CD4-positive, alpha-beta T cell (primary cell): Measurements from ENCODE around the gene RETREG1. TPM values are rescaled to one million over a fixed set of nuclear protein-coding genes. Genes with fewer than 3 reads are reported as not detected.

Experiments used
- ATAC-seq: fragments of 200-7000 bp; cut with Tn5 transposase; one replicate; pipeline ENCODE4 v1.10.0; 2022; ENCODE audit warnings: mild to moderate bottlenecking; ENCODE audit not compliant: poor library complexity
- CTCF ChIA-PET: fragments of 350-600 bp; sonication (Branson Sonifier 250); formaldehyde crosslinking; loops from one replicate; lab custom pipeline; 2021; ENCODE audit warnings: antibody characterized with exemption, inconsistent platforms; lab: Charles Lee
- POLR2A ChIA-PET: fragments of 350-600 bp; sonication (Branson Sonifier 250); formaldehyde crosslinking; loops from one replicate; lab custom pipeline; 2021; ENCODE audit warnings: antibody characterized with exemption, inconsistent platforms; lab: Charles Lee
- DNase-seq, 14 experiments: peaks; one replicate each; pipeline ENCODE4 v3.0.0-alpha.2; 2013 to 2020; ENCODE audit warnings: mixed read lengths in 2 of 14
- H3K27ac ChIP-seq, 2 donors: one replicate each; pipeline versions ENCODE4 v1.5.1 to v1.7.0; 2013; ENCODE audit warnings: low read length in 2 of 2, low read depth in 1 of 2, mild to moderate bottlenecking in 1 of 2
- H3K27me3 ChIP-seq, 2 experiments: 1 replicate in 1 of 2; 2 replicates in 1 of 2; pipeline versions ENCODE4 v1.6.1 to v1.7.0; 2013; ENCODE audit warnings: low read length in 2 of 2, control low read depth in 1 of 2, mild to moderate bottlenecking in 1 of 2, moderate library complexity in 1 of 2; ENCODE audit not compliant: insufficient read depth in 2 of 2, control insufficient read depth in 1 of 2
- H3K36me3 ChIP-seq: one replicate; pipeline ENCODE4 v1.6.1; 2013; ENCODE audit warnings: low read length, control low read depth; ENCODE audit not compliant: insufficient read depth
- H3K4me1 ChIP-seq: one replicate; pipeline ENCODE4 v1.6.1; 2013; ENCODE audit warnings: low read length, control low read depth; ENCODE audit not compliant: insufficient read depth
- H3K4me3 ChIP-seq: one replicate; pipeline ENCODE4 v1.5.1; 2013; ENCODE audit warnings: mild to moderate bottlenecking, low read length, moderate library complexity
- H3K9me3 ChIP-seq, 2 experiments: 1 replicate in 1 of 2; 2 replicates in 1 of 2; pipeline versions ENCODE4 v1.6.1 to v1.7.0; 2013; ENCODE audit warnings: low read length in 2 of 2, mild to moderate bottlenecking in 2 of 2, control low read depth in 1 of 2, moderate library complexity in 1 of 2; ENCODE audit not compliant: control insufficient read depth in 1 of 2, insufficient read depth in 1 of 2
- H3K27ac Mint-ChIP-seq: one replicate; pipeline ENCODE4 v1.8.0; 2020; ENCODE audit warnings: mixed read lengths
- H3K27me3 Mint-ChIP-seq: one replicate; pipeline ENCODE4 v1.8.0; 2021; ENCODE audit warnings: mixed read lengths
- H3K36me3 Mint-ChIP-seq: one replicate; pipeline ENCODE4 v1.8.0; 2021; ENCODE audit warnings: low read depth, mixed read lengths
- H3K4me1 Mint-ChIP-seq: one replicate; pipeline ENCODE4 v1.8.0; 2021; ENCODE audit warnings: low read depth, mixed read lengths
- H3K4me3 Mint-ChIP-seq: one replicate; pipeline ENCODE4 v1.8.0; 2020; ENCODE audit warnings: mild to moderate bottlenecking, mixed read lengths
- H3K9me3 Mint-ChIP-seq: one replicate; pipeline ENCODE4 v1.8.0; 2020; ENCODE audit warnings: mixed read lengths
- CTCF ChIP-seq: fragments of 200-600 bp; IDR thresholded peaks from one replicate; pipeline ENCODE4 v1.8.0; 2022; ENCODE audit warnings: antibody characterized with exemption, mild to moderate bottlenecking
- intact Hi-C, 2 experiments: fragments of 100-400 bp; cut with DNase I in 1 of 2; cut with micrococcal nuclease in 1 of 2; formaldehyde crosslinking; loops; one replicate each; pipeline versions ENCODE4 v1.15.1 to v1.9.0; 2023 to 2025; cut with DNase I, micrococcal nuclease
- total RNA-seq, 174 experiments: library from RNA in 2 of 174; stranded (reverse) in 2 of 174; gene quantifications; one replicate each; pipeline ENCODE4 v1.2.3 and lab custom pipeline; 2021 to 2026

The RETREG1 gene
- total RNA-seq, 2 experiments from 2014 or later = 68.9 to 69.7 TPM

GRCh38 chr5:16500024-16500423 is 116.8 kb downstream of the RETREG1 start:
- H3K4me3 Mint-ChIP-seq = no peak overlapping the region
- Histone ChIP-seq H3K27ac (no peak overlapping the region), H3K27me3 (no peaks in the 10 kb centered on the region), H3K4me3 (no peak overlapping the region), H3K4me1 (no peaks in the 10 kb centered on the region), H3K36me3 (peaks cover 6% of the 10 kb centered on the region), H3K9me3 (peaks cover 13 to 18% of the 10 kb centered on the region in 2 experiments)
- intact Hi-C loops = no loop called here
- TF ChIP-seq CTCF = no peak
- H3K27me3 Mint-ChIP-seq = no peaks in the 10 kb centered on the region
- ATAC-seq (no peak), DNase-seq (no peak)
- H3K36me3 Mint-ChIP-seq = peaks cover 80% of the 10 kb centered on the region
- H3K9me3 Mint-ChIP-seq = peaks cover 7% of the 10 kb centered on the region
- ChIA-PET CTCF (interaction anchor here (1.6 kb wide), 1 partner anchor 10 kb away, joined by 3 read pairs; no protein-coding TSS in a partner anchor), POLR2A (no interaction called here)
- no peak overlapping the region for H3K27ac Mint-ChIP-seq
- peaks cover 14% of the 10 kb centered on the region for H3K4me1 Mint-ChIP-seq

- Histone ChIP-seq H3K9me3 (peaks cover 17 to 23% of the 10 kb centered on the region in 2 experiments), H3K36me3 (peaks cover 5% of the 10 kb centered on the region), H3K4me3 (no peak overlapping the region), H3K27me3 (no peaks in the 10 kb centered on the region), H3K4me1 (no peaks in the 10 kb centered on the region), H3K27ac (no peak overlapping the region)
- Mint-ChIP-seq H3K4me1 (peaks cover 20% of the 10 kb centered on the region), H3K27ac (no peak overlapping the region), H3K27me3 (no peaks in the 10 kb centered on the region), H3K36me3 (peaks cover 72% of the 10 kb centered on the region), H3K4me3 (no peak overlapping the region), H3K9me3 (peaks cover 12% of the 10 kb centered on the region)
- DNase-seq (no peak), ATAC-seq (no peak)
- intact Hi-C loops = loop anchor here in 1 of 2 experiments (10.0 kb wide), 1 partner anchor 697 kb away; no protein-coding TSS in a partner anchor
- POLR2A ChIA-PET = no interaction called here
- CTCF ChIA-PET = no interaction called here
- TF ChIP-seq CTCF = no peak
Observed at GRCh38 chr5:16497546-16497945, 119.3 kb downstream of the RETREG1 start.

DNA sequence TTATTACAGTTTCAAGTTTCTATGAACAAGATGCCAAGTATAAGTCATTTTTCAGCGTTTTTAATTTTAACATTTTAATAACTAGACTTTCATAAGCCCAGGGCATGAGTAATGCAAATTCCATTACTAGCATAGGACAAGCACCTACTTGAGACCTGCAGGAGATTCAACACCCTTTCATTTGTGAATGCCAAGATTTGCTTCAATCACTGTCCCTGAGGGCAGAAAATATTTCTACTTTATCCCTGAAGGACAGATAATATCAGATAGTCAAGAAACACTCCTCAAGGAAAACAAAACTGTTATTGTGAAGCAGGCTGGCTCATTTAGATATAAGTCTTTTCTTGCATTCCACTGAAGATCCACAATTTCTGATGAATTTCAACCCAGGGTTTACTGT is 123.5 kb downstream of the RETREG1 start:
- Mint-ChIP-seq H3K27ac (peak overlapping the region; percentile 56), H3K4me1 (peaks cover 46% of the 10 kb centered on the region), H3K36me3 (peaks cover 41% of the 10 kb centered on the region), H3K27me3 (no peaks in the 10 kb centered on the region), H3K4me3 (no peak overlapping the region), H3K9me3 (peaks cover 12% of the 10 kb centered on the region)
- intact Hi-C loops = loop anchor here in 1 of 2 experiments (5.0 to 10.0 kb wide), 2 partner anchors 54 to 702 kb away; no protein-coding TSS in a partner anchor
- TF ChIP-seq CTCF = no peak
- POLR2A ChIA-PET = no interaction called here
- H3K27me3 ChIP-seq = no peaks in the 10 kb centered on the region
- H3K4me1 ChIP-seq = no peaks in the 10 kb centered on the region
- peaks cover 13 to 22% of the 10 kb centered on the region in 2 experiments for H3K9me3 ChIP-seq
- H3K27ac ChIP-seq = no peak overlapping the region
- CTCF ChIA-PET = no interaction called here
- DNase-seq = no peak
- ATAC-seq = no peak
- H3K4me3 ChIP-seq = no peak overlapping the region
- peaks cover 5% of the 10 kb centered on the region for H3K36me3 ChIP-seq
